ENCODE data around the gene STK10. TPM values are rescaled to one million over a fixed set of nuclear protein-coding genes. Genes with fewer than 3 reads are reported as not detected.

Gene STK10
- polyA plus RNA-seq, 2 of the 4 experiments (the other 2 are of a cell fraction) = 4.3 to 13.1 TPM

DNA sequence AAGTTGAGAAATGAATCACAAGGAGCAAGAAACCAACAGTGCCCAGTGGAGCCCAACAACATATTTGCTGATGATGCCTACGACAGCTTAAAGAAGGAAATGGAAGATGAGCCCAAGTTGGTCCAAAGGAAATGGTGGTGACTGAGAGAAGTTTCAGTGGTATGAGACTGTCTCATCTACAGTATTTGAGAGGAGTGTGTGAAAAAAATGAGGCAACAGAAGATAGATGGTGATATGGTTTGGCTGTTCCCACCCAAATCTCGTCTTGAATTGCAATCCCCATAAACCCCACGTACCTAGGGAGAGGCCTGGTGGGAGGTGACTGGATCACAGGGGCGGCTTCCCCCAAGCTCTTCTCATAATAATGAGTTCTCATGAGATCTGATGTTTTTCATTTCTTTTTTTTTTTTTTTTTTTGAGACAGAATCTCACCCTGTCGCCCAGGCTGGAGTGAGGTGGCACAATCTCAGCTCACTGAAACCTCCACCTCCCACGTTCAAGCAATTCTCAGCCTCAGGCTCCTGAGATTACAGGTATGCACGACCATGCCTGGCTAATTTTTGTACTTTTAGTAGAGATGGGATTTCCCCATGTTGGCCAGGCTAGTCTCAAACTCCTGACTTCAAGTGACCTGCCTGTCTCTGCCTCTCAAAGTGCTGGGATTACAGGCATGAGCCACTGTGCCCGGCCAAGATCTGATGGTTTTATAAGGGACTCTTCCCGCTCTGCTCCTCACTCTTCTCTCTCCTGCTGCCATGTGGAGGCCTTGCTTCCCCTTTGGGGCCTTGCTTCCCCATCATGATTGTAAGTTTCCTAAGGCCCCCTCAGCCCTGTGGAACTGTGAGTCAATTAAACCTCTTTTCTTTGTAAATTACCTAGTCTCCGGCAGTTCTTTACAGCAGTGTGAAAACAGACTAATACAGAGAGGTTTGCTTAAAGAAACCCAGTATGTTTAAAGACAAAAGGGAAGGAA lies 36.2 kb upstream of the STK10 start (continued):
- no peak for TF ChIP-seq ZSCAN20 (CRISPR knock-in tag; IDR thresholded peaks at IDR 0.05)

DNA sequence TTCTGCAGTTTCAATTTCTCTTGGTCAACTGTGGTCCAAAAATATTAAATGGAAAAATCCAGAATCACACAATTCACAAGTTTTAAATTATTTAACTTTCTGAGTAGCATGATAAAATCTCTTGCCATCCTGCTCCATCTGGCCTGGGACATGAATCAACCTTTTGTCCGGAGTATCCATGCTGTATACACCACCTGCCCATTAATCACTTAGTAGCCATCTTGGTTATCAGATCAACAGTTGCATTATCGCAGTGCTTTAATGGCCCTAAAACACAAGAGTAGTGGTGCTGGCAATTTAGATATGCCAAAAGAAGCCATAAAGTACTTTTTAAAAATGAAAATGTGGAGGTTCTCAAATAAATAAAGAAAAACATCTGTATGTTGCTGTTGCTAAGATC lies 31.3 kb upstream of the STK10 start:
- TF ChIP-seq RFX5 (IDR thresholded peaks at IDR 0.05) (no peak), MAFK (IDR thresholded peaks at IDR 0.05; ENCODE audit: partially characterized antibody) (no peak), TP53 (CRISPR knock-in tag; IDR thresholded peaks at IDR 0.05) (no peak), KDM1A (IDR thresholded peaks at IDR 0.05; ENCODE audit: low read depth) (no peak), HOXB5 (CRISPR knock-in tag; IDR thresholded peaks at IDR 0.05) (no peak), MYC (IDR thresholded peaks at IDR 0.05; ENCODE audit: borderline replicate concordance, low read length) (no peak)
- TF ChIP-seq, protein P1, sequence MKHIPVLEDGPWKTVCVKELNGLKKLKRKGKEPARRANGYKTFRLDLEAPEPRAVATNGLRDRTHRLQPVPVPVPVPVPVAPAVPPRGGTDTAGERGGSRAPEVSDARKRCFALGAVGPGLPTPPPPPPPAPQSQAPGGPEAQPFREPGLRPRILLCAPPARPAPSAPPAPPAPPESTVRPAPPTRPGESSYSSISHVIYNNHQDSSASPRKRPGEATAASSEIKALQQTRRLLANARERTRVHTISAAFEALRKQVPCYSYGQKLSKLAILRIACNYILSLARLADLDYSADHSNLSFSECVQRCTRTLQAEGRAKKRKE (CRISPR knock-in tag; IDR thresholded peaks at IDR 0.05; ENCODE audit: low read depth) = no peak
- FAIRE-seq = no peak
- ChIA-PET POLR2A (no interaction called here), CTCF (no interaction called here)
- Histone ChIP-seq H3K4me2 (no peak overlapping the region), H3K9me3 (no peaks in the 10 kb centered on the region), H3K4me3 (no peak overlapping the region), H3K27ac (no peak overlapping the region), H3K4me1 (peaks cover 13% of the 10 kb centered on the region)
- ATAC-seq = no peak
- no peak for DNase-seq (ENCODE audit: low read depth in 1 of 2, low spot score in 1 of 2)
- WGBS (ENCODE audit: missing lambda C conversion rate) = 95% methylated on average over 2 of the region's 2 CpGs

- Histone ChIP-seq H3K4me1 (peaks cover 13% of the 10 kb centered on the region), H3K4me3 (no peak overlapping the region), H3K4me2 (no peak overlapping the region), H3K27ac (no peak overlapping the region), H3K9me3 (no peaks in the 10 kb centered on the region)
- ATAC-seq (peak in 1 of 2 experiments; percentile 36; a peak in 2 of 6 replicates), DNase-seq (ENCODE audit: low read depth in 1 of 2, low spot score in 1 of 2) (no peak), FAIRE-seq (no peak)
- WGBS (ENCODE audit: missing lambda C conversion rate) = 94% methylated on average over 3 of the region's 3 CpGs
- POLR2A ChIA-PET = no interaction called here
- TF ChIP-seq RNF2 (IDR thresholded peaks at IDR 0.05; ENCODE audit: borderline replicate concordance, low read depth) (no peak), CEBPB (IDR thresholded peaks at IDR 0.05) (no peak)
- TF ChIP-seq, protein P2, sequence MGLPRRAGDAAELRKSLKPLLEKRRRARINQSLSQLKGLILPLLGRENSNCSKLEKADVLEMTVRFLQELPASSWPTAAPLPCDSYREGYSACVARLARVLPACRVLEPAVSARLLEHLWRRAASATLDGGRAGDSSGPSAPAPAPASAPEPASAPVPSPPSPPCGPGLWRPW (IDR thresholded peaks at IDR 0.05) = no peak
- CTCF ChIA-PET = no interaction called here
Observed at GRCh38 chr5:172216345-172216744, 28.3 kb upstream of the STK10 start.

DNA sequence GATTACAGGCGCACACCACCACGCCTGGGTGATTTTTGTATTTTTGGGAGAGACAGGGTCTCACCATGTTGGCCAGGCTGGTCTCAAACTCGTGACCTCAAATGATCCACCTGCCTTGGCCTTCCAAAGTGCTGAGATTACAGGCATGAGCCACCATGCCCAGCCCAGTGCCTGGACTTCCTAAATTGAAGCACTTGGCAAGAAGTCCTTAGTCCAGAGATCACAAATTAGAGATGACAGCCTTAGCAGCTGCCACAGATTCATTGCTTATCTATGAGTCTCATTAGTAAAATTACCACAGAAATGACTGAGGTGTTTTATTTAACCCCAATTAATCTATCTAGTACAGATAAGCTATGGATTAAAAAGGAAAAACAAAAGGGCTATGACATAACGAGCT lies 25.1 kb upstream of the STK10 start:
- no peak for ATAC-seq
- H3K9me3 ChIP-seq = no peaks in the 10 kb centered on the region
- ChIA-PET POLR2A (no interaction called here), CTCF (interaction anchor here (0.7 to 3.5 kb wide), 5 partner anchors 8 to 29 kb away, joined by 3 to 19 read pairs (median 5); partner anchors contain the start of gene STK10)
- WGBS (ENCODE audit: missing lambda C conversion rate) = 87% methylated on average over 4 of the region's 4 CpGs
- TF ChIP-seq PBX3 (IDR thresholded peaks at IDR 0.05) (no peak), HDAC2 (IDR thresholded peaks at IDR 0.05) (no peak), NR3C1 (IDR thresholded peaks at IDR 0.05) (no peak), ZFP36 (IDR thresholded peaks at IDR 0.05; ENCODE audit: borderline replicate concordance, partially characterized antibody) (no peak), CBX2 (IDR thresholded peaks at IDR 0.05; ENCODE audit: borderline replicate concordance, low read depth) (no peak), KDM5A (IDR thresholded peaks at IDR 0.05) (no peak), TFCP2L1 (CRISPR knock-in tag; IDR thresholded peaks at IDR 0.05) (no peak), CHD4 (IDR thresholded peaks at IDR 0.05; ENCODE audit: borderline replicate concordance) (no peak), E2F6 (IDR thresholded peaks at IDR 0.05; ENCODE audit: borderline replicate concordance, low read depth) (no peak), BCL3 (IDR thresholded peaks at IDR 0.05) (no peak)
- TF ChIP-seq, protein P3, sequence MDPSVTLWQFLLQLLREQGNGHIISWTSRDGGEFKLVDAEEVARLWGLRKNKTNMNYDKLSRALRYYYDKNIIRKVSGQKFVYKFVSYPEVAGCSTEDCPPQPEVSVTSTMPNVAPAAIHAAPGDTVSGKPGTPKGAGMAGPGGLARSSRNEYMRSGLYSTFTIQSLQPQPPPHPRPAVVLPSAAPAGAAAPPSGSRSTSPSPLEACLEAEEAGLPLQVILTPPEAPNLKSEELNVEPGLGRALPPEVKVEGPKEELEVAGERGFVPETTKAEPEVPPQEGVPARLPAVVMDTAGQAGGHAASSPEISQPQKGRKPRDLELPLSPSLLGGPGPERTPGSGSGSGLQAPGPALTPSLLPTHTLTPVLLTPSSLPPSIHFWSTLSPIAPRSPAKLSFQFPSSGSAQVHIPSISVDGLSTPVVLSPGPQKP (IDR thresholded peaks at IDR 0.05; ENCODE audit: low read depth, low read length) = no peak
- TF ChIP-seq, protein P2 (IDR thresholded peaks at IDR 0.05) = no peak
- H3K4me1 ChIP-seq = peaks cover 13% of the 10 kb centered on the region
- no peak overlapping the region for H3K4me3 ChIP-seq
- H3K27ac ChIP-seq = no peak overlapping the region
- FAIRE-seq = no peak
- DNase-seq (ENCODE audit: low read depth in 1 of 2, low spot score in 1 of 2) = no peak
- H3K4me2 ChIP-seq = no peak overlapping the region
